Neutrophil (primary cell): ENCODE results near the gene AGAP1.

Experiments
- H3K27ac ChIP-seq: fragments of 200-600 bp; sonication (generic); 2 replicates; pipeline ENCODE4 v1.5.1; 2016; ENCODE audit warnings: mild to moderate bottlenecking, moderate library complexity
- H3K27me3 ChIP-seq: fragments of 200-600 bp; sonication (generic); 2 replicates; pipeline ENCODE4 v1.6.0; 2016; ENCODE audit warnings: mild to moderate bottlenecking
- H3K36me3 ChIP-seq: fragments of 200-600 bp; sonication (generic); 2 replicates; pipeline ENCODE4 v1.5.1; 2017
- H3K4me1 ChIP-seq, 2 experiments: fragments of 200-600 bp in 1 of 2; sonication (generic) in 1 of 2; 1 replicate in 1 of 2; 2 replicates in 1 of 2; pipeline versions ENCODE4 v1.5.1 to v1.6.1; 2013 to 2016; ENCODE audit warnings: low read depth in 1 of 2, low read length in 1 of 2, mild to moderate bottlenecking in 1 of 2, moderate library complexity in 1 of 2; ENCODE audit not compliant: control insufficient read depth in 1 of 2, insufficient read depth in 1 of 2
- H3K4me3 ChIP-seq, 2 experiments: fragments of 200-600 bp in 1 of 2; sonication (generic) in 1 of 2; 1 replicate in 1 of 2; 2 replicates in 1 of 2; pipeline ENCODE4 v1.5.1; 2013 to 2016; ENCODE audit warnings: low read depth in 1 of 2, low read length in 1 of 2, mild to moderate bottlenecking in 1 of 2, moderate library complexity in 1 of 2
- H3K9me3 ChIP-seq: fragments of 200-600 bp; sonication (generic); 2 replicates; pipeline ENCODE4 v1.5.1; 2016
- TF ChIP-seq, protein P1 (sequence below): fragments of 200-600 bp; sonication (generic); IDR thresholded peaks from 2 replicates; pipeline ENCODE4 v1.5.1; 2016; ENCODE audit warnings: antibody characterized with exemption

The AGAP1 gene

DNA sequence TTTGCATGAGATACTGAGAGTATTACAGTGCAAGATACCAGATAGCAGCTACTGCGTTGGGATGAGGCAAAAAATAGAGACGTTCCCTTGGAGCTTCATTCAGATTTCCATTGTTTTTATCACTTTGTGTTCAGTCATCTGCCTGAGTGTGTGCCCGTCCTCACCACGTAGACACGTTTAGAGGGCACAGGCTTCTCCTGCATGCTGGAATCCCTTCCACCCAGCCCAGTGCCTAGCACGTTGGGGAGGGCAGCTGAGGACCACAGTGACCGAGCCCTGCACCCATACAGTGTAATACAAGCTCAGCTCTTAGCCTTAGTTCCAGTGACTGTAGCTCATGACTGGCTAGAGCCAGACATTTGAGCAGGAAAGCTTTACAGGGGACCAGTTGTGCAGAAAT is 539.6 kb downstream of the AGAP1 start:
- Histone ChIP-seq H3K4me1 (no peaks in the 10 kb centered on the region), H3K4me3 (no peak overlapping the region), H3K36me3 (no peaks in the 10 kb centered on the region), H3K9me3 (no peaks in the 10 kb centered on the region), H3K27ac (no peak overlapping the region), H3K27me3 (no peaks in the 10 kb centered on the region)
- TF ChIP-seq, protein P1, sequence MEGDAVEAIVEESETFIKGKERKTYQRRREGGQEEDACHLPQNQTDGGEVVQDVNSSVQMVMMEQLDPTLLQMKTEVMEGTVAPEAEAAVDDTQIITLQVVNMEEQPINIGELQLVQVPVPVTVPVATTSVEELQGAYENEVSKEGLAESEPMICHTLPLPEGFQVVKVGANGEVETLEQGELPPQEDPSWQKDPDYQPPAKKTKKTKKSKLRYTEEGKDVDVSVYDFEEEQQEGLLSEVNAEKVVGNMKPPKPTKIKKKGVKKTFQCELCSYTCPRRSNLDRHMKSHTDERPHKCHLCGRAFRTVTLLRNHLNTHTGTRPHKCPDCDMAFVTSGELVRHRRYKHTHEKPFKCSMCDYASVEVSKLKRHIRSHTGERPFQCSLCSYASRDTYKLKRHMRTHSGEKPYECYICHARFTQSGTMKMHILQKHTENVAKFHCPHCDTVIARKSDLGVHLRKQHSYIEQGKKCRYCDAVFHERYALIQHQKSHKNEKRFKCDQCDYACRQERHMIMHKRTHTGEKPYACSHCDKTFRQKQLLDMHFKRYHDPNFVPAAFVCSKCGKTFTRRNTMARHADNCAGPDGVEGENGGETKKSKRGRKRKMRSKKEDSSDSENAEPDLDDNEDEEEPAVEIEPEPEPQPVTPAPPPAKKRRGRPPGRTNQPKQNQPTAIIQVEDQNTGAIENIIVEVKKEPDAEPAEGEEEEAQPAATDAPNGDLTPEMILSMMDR, result no peak

DNA sequence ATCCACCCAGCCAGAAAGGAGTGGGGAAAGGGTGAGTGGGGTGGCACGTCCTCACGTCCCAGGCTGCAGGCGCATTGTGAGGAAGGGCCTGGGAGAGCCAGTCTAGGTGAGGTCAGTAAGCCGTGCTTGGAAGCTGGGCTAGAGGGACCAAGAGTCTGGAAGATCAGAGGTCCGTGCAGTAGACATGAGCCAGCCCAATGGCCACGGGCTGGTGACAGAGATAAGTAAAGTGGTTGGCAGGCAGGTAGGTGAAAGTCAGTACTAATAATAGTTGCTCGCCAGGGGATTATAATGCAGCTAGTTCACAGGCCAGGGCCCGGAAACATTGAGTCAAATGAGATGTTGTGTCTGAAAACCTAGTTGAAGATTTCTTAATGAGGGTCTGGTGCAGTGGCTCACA is 541.1 kb downstream of the AGAP1 start:
- H3K27me3 ChIP-seq, result no peaks in the 10 kb centered on the region
- no peaks in the 10 kb centered on the region for H3K36me3 ChIP-seq

DNA sequence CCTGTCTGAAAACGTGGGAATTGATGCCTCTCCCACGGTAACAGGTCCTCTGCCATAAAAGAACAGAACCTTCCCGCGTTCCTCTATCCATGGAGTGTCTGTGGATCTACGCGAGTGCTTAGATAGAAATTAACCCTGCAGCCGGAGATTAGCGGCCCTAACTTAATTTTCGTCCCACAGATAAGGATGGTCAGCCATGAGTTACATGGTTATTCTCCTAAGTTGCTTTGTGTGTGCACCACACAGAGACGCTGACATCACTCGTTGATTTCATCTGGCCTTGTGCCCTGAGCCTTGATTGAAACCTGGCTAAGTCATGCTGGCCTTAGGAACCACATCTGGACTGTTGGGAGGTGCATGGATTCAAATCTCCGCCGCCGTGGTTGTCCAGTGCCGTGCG is 542.2 kb downstream of the AGAP1 start:
- TF ChIP-seq, protein P1, result no peak
- Histone ChIP-seq H3K9me3 (no peaks in the 10 kb centered on the region), H3K4me1 (no peaks in the 10 kb centered on the region), H3K27ac (no peak overlapping the region), H3K27me3 (no peaks in the 10 kb centered on the region), H3K4me3 (no peak overlapping the region), H3K36me3 (no peaks in the 10 kb centered on the region)

More for the DNA sequence above, 541.1 kb downstream of the AGAP1 start:
- no peak overlapping the region for H3K27ac ChIP-seq
- no peak overlapping the region for H3K4me3 ChIP-seq
- no peaks in the 10 kb centered on the region for H3K9me3 ChIP-seq
- TF ChIP-seq, protein P1, result no peak
- no peaks in the 10 kb centered on the region for H3K4me1 ChIP-seq

DNA sequence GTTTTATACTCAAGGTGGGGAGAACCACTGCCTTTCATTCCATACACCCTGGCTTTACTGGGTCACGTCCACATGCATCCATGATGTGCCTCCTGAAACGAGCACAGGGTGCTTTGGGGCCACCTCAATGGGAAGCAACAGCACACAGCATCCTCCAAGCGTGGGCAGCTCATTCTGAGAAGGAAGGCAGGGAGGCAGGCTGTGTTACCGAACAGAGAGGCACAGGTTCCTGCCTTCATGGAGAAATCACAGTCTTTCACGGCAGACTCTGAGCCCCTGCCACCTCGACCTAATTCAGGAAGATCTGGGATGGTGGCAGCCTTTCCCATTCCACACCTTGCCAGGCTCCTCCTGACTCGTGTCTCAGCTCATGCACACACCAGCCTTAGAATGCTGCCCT is 544.3 kb downstream of the AGAP1 start:
- no peaks in the 10 kb centered on the region for H3K27me3 ChIP-seq
- H3K9me3 ChIP-seq, result no peaks in the 10 kb centered on the region
- no peaks in the 10 kb centered on the region for H3K36me3 ChIP-seq
- H3K27ac ChIP-seq, result no peak overlapping the region
- H3K4me3 ChIP-seq, result no peak overlapping the region
- H3K4me1 ChIP-seq, result no peaks in the 10 kb centered on the region
- TF ChIP-seq, protein P1, result no peak

DNA sequence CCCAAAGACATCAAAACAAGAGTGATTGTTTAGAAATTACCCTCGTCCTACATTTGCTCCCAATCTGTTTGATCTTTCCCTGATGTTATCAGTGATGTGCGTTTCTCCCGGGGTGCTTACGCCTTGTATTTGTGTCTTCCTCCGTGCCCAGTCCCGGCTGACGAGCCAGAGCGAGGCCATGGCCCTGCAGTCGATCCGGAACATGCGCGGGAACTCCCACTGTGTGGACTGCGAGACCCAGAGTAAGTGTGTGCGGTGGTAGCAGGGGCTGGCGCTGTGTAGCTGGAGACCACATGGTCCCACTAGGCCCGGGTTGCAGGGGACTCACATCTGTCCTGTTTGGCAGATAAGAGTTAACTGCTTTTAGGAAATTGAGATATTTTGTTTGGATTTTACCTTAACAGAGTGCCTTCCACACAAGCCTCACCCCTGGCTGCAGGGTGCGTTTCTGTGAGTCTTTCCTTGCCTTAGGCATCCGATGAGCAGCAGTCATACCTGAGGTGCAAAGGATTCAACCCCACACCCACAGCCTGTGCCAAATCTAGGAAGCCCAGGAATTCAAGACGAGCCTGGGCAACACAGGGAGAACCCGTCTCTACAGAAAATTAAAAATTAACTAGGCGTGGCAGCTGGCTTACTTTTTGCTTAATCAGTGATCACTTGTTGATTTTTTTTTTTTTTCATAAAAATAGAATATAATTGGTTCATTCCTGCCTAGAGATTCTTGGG is 546.9 kb downstream of the AGAP1 start:
- no peaks in the 10 kb centered on the region for H3K9me3 ChIP-seq
- no peaks in the 10 kb centered on the region for H3K4me1 ChIP-seq
- TF ChIP-seq, protein P1, result no peak
- H3K36me3 ChIP-seq, result no peaks in the 10 kb centered on the region
- H3K27me3 ChIP-seq, result no peaks in the 10 kb centered on the region
- no peak overlapping the region for H3K27ac ChIP-seq
- H3K4me3 ChIP-seq, result no peak overlapping the region
